OCI-LY3 (cell line): ENCODE measurements around the gene OGFR.

Experiments used
- CTCF ChIP-seq: fragments of 200-600, 300-600 bp; sonication (generic); IDR thresholded peaks from 2 replicates; pipeline ENCODE4 v1.5.1; 2014; ENCODE audit warnings: antibody characterized with exemption, low read length, low read depth
- EZH2phosphoT487 ChIP-seq: fragments of 200-600 bp; shearing (Covaris generic); IDR thresholded peaks from 2 replicates; pipeline ENCODE4 v1.6.1; 2018; ENCODE audit warnings: antibody characterized with exemption, mixed run types, low read depth

- TF ChIP-seq CTCF (no peak), EZH2phosphoT487 (no peak)
Observed at GRCh38 chr20:62786157-62786556, 18.5 kb upstream of the OGFR start.
